Mesodermal cell (in vitro differentiated cells): Measurements from ENCODE around the gene RMP24.
"Not testable (repeated sequence)": the region's sequence is repeated elsewhere in the genome, so short reads cannot be mapped to it uniquely, and the experiment has no call there.

Experiments used
- H3K27ac ChIP-seq: 2 replicates; pipeline ENCODE4 v1.7.0; 2013; ENCODE audit warnings: mild to moderate bottlenecking, low read depth, low read length, moderate library complexity; ENCODE audit not compliant: severe bottlenecking
- H3K36me3 ChIP-seq: 2 replicates; pipeline ENCODE4 v1.7.1; 2013; ENCODE audit warnings: mild to moderate bottlenecking, low read length, moderate library complexity; ENCODE audit not compliant: control insufficient read depth, insufficient read depth
- H3K4me1 ChIP-seq: one replicate; pipeline ENCODE4 v1.7.1; 2013; ENCODE audit warnings: mild to moderate bottlenecking, low read length; ENCODE audit not compliant: insufficient read depth, control insufficient read depth, poor library complexity, severe bottlenecking
- H3K4me3 ChIP-seq: 2 replicates; pipeline ENCODE4 v1.7.0; 2013; ENCODE audit warnings: low read length, control low read depth, mild to moderate bottlenecking; ENCODE audit not compliant: insufficient read depth, poor library complexity, severe bottlenecking; ENCODE audit errors: extremely low read depth
- H3K9me3 ChIP-seq: 2 replicates; pipeline ENCODE4 v1.7.1; 2013; ENCODE audit warnings: mild to moderate bottlenecking, low read length, moderate library complexity; ENCODE audit not compliant: control insufficient read depth
- WGBS, 2 experiments: methylation state at CpG; one replicate each; pipeline ENCODE4 v1.1.5; 2013; ENCODE audit warnings: missing lambda C conversion rate in 2 of 2; ENCODE audit not compliant: insufficient coverage in 2 of 2; 5-methylcytosine and 5-hydroxymethylcytosine counted together

Gene RMP24

GRCh38 chr18:35967866-35968265, 4.6 kb upstream of the RMP24 start:
- not testable (repeated sequence) for H3K27ac ChIP-seq, H3K36me3 ChIP-seq, H3K4me3 ChIP-seq, H3K4me1 ChIP-seq, H3K9me3 ChIP-seq
- WGBS, 2 experiments: 94 to 100% methylated on average over 3 of the region's 4 CpGs

- no peak overlapping the region for H3K27ac ChIP-seq
- peaks cover 4% of the 10 kb centered on the region for H3K9me3 ChIP-seq
- 86 to 88% methylated on average over 6 of the region's 9 CpGs for WGBS, 2 experiments
- no peaks in the 10 kb centered on the region for H3K36me3 ChIP-seq
- H3K4me1 ChIP-seq: peaks cover 2% of the 10 kb centered on the region
- H3K4me3 ChIP-seq: no peak overlapping the region
Measured at GRCh38 chr18:35968278-35968880, 4.1 kb upstream of the RMP24 start.

- H3K4me1 ChIP-seq: peaks cover 8% of the 10 kb centered on the region
- H3K27ac ChIP-seq: no peak overlapping the region
- peaks cover 6% of the 10 kb centered on the region for H3K36me3 ChIP-seq
- peaks cover 4% of the 10 kb centered on the region for H3K9me3 ChIP-seq
- H3K4me3 ChIP-seq: no peak overlapping the region
Measured at GRCh38 chr18:35969676-35970075, 2.8 kb upstream of the RMP24 start.

- H3K4me1 ChIP-seq: peaks cover 8% of the 10 kb centered on the region
- 58 to 61% methylated on average over 9 to 10 of the region's 15 CpGs for WGBS, 2 experiments
- H3K9me3 ChIP-seq: peaks cover 4% of the 10 kb centered on the region
- H3K4me3 ChIP-seq: peak overlapping the region; percentile 77
- peak overlapping the region; percentile 76 for H3K27ac ChIP-seq
- peaks cover 23% of the 10 kb centered on the region for H3K36me3 ChIP-seq
Measured at GRCh38 chr18:35971661-35972196, 750 bp upstream of the RMP24 start.

- Histone ChIP-seq H3K9me3 (no peaks in the 10 kb centered on the region), H3K27ac (no peak overlapping the region), H3K36me3 (peaks cover 42% of the 10 kb centered on the region), H3K4me3 (peak overlapping the region; percentile 77), H3K4me1 (peaks cover 8% of the 10 kb centered on the region)
- 87% methylated on average over 4 to 11 of the region's 12 CpGs for WGBS, 2 experiments
Measured at GRCh38 chr18:35973650-35974049, 1.2 kb downstream of the RMP24 start.

- Histone ChIP-seq H3K4me1 (peaks cover 8% of the 10 kb centered on the region), H3K4me3 (no peak overlapping the region), H3K27ac (no peak overlapping the region), H3K9me3 (no peaks in the 10 kb centered on the region), H3K36me3 (peaks cover 46% of the 10 kb centered on the region)
- WGBS, 2 experiments: 100% methylated on average over 1 of the region's 3 CpGs
Measured at GRCh38 chr18:35974181-35974580, 1.7 kb downstream of the RMP24 start.

GRCh38 chr18:35979112-35979511, 6.6 kb downstream of the RMP24 start:
- no peak overlapping the region for H3K4me3 ChIP-seq
- H3K36me3 ChIP-seq: peaks cover 74% of the 10 kb centered on the region
- no peak overlapping the region for H3K27ac ChIP-seq
- no peaks in the 10 kb centered on the region for H3K4me1 ChIP-seq
- no peaks in the 10 kb centered on the region for H3K9me3 ChIP-seq

- no CpG with 5 or more reads among the region's 2 CpGs for WGBS, 2 experiments
- H3K27ac ChIP-seq: no peak overlapping the region
- no peak overlapping the region for H3K4me3 ChIP-seq
- no peaks in the 10 kb centered on the region for H3K4me1 ChIP-seq
- no peaks in the 10 kb centered on the region for H3K9me3 ChIP-seq
- H3K36me3 ChIP-seq: peaks cover 51% of the 10 kb centered on the region
Measured at GRCh38 chr18:35982409-35983114, 10.1 kb downstream of the RMP24 start.

GRCh38 chr18:35983147-35983546, 10.7 kb downstream of the RMP24 start:
- H3K4me1 ChIP-seq: no peaks in the 10 kb centered on the region
- H3K36me3 ChIP-seq: peaks cover 45% of the 10 kb centered on the region
- H3K4me3 ChIP-seq: no peak overlapping the region
- no peaks in the 10 kb centered on the region for H3K9me3 ChIP-seq
- H3K27ac ChIP-seq: no peak overlapping the region

GRCh38 chr18:35983818-35984217, 11.3 kb downstream of the RMP24 start:
- Histone ChIP-seq H3K27ac (no peak overlapping the region), H3K36me3 (peaks cover 44% of the 10 kb centered on the region), H3K4me3 (no peak overlapping the region), H3K4me1 (no peaks in the 10 kb centered on the region), H3K9me3 (no peaks in the 10 kb centered on the region)
- 92% methylated on average over 3 to 4 of the region's 5 CpGs for WGBS, 2 experiments

GRCh38 chr18:35991696-35992095, 19.2 kb downstream of the RMP24 start:
- no peaks in the 10 kb centered on the region for H3K9me3 ChIP-seq
- no peaks in the 10 kb centered on the region for H3K4me1 ChIP-seq
- H3K27ac ChIP-seq: no peak overlapping the region
- H3K4me3 ChIP-seq: no peak overlapping the region
- H3K36me3 ChIP-seq: peaks cover 18% of the 10 kb centered on the region
